Upper lobe of left lung (tissue), 6 donors: ENCODE data around the gene PRR14. TPM values are rescaled to one million over a fixed set of nuclear protein-coding genes. Genes with fewer than 3 reads are reported as not detected.

Experiments
- ATAC-seq, 2 donors: fragments of 200-7000 bp; cut with Tn5 transposase; one replicate each; pipeline ENCODE4 v1.9.1; 2022; ENCODE audit warnings: mild to moderate bottlenecking in 2 of 2, moderate library complexity in 2 of 2; ENCODE audit not compliant: low FRiP score in 2 of 2
- DNase-seq, 2 donors: peaks; one replicate each; pipeline ENCODE4 v3.0.0-alpha.2; 2019 to 2020
- H3K27ac ChIP-seq, 4 donors: fragments of 200-600 bp; sonication (generic); one replicate each; pipeline ENCODE4 v1.5.1; 2016 to 2019
- H3K27me3 ChIP-seq, 4 donors: fragments of 200-600 bp; sonication (generic); one replicate each; pipeline ENCODE4 v1.5.1; 2017 to 2019
- H3K36me3 ChIP-seq, 4 donors: fragments of 200-600 bp; sonication (generic); one replicate each; pipeline ENCODE4 v1.5.1; 2016 to 2019
- H3K4me1 ChIP-seq, 4 donors: fragments of 200-600 bp; sonication (generic); one replicate each; pipeline ENCODE4 v1.5.1; 2018 to 2019
- H3K4me3 ChIP-seq, 4 donors: fragments of 200-600 bp; sonication (generic); one replicate each; pipeline ENCODE4 v1.5.1; 2017 to 2019; ENCODE audit warnings: mild to moderate bottlenecking in 2 of 4, moderate library complexity in 1 of 4
- H3K9me3 ChIP-seq, 4 donors: fragments of 200-600 bp; sonication (generic); one replicate each; pipeline ENCODE4 v1.5.1; 2018 to 2019
- EP300 ChIP-seq, 4 donors: sonication (generic); formaldehyde crosslinking; IDR thresholded peaks; one replicate each; pipeline ENCODE4 v1.5.1; 2017; ENCODE audit warnings: antibody characterized with exemption in 4 of 4, control low read depth in 2 of 4
- POLR2A ChIP-seq, 4 donors: fragments of 450-650 bp; IDR thresholded peaks; one replicate each; pipeline ENCODE4 v1.5.1; 2016 to 2017; ENCODE audit warnings: antibody characterized with exemption in 4 of 4, mild to moderate bottlenecking in 2 of 4
- POLR2AphosphoS5 ChIP-seq, 2 donors: sonication (generic); formaldehyde crosslinking; IDR thresholded peaks; one replicate each; pipeline ENCODE4 v1.5.1; 2017; ENCODE audit warnings: antibody characterized with exemption in 2 of 2
- WGBS, 2 donors: methylation state at CpG; one replicate each; pipeline ENCODE4 v1.1.5; 2017 to 2018; 5-methylcytosine and 5-hydroxymethylcytosine counted together
- total RNA-seq, 6 donors: library from RNA; depleted of rRNA in 4 of 6; stranded (reverse); fragments of >200 nt in 4 of 6; gene quantifications; one replicate each; pipeline versions ENCODE4 v1.1.0 to v1.2.1, GENCODE V29; 2016 to 2021
- TF ChIP-seq, protein P1 (sequence below), 6 experiments: fragments of 450-650 bp in 4 of 6; fragments of 200-600 bp in 2 of 6; sonication (generic) in 2 of 6; IDR thresholded peaks; one replicate each; pipeline ENCODE4 v1.5.1; 2016 to 2019; ENCODE audit warnings: antibody characterized with exemption in 6 of 6
- donor health status: DM: no; HTN: no; CAD: no; lungs with moderate emphysema.
- donor health status: DM: no; HTN: yes; CAD: no; lungs with severe emphysema.

PRR14 gene
- total RNA-seq, 6 donors from 2014 or later, result 34.5 to 160 (median 54.9) TPM

DNA sequence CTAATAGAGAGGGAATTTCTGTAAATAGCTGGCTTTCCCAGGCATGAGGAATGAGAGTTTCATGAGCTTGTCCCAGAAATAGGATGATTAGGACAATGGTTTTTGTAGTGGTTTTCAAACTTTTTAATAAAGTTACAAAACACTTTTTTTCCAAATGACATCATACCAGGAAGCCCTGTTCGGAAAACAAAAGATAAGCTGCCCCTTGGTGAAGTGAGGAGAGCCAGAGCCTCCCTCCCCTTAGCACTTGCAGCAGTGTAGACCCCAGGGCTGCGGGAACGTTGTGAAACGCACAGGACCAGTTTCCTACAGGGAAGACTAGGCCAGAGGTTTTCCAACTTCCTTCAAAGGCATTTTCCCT lies 15.1 kb downstream of the PRR14 start:
- TF ChIP-seq EP300 (IDR thresholded peaks at IDR 0.05) (no peak), POLR2AphosphoS5 (IDR thresholded peaks at IDR 0.05) (no peak), POLR2A (IDR thresholded peaks at IDR 0.05) (no peak)
- TF ChIP-seq, protein P1, sequence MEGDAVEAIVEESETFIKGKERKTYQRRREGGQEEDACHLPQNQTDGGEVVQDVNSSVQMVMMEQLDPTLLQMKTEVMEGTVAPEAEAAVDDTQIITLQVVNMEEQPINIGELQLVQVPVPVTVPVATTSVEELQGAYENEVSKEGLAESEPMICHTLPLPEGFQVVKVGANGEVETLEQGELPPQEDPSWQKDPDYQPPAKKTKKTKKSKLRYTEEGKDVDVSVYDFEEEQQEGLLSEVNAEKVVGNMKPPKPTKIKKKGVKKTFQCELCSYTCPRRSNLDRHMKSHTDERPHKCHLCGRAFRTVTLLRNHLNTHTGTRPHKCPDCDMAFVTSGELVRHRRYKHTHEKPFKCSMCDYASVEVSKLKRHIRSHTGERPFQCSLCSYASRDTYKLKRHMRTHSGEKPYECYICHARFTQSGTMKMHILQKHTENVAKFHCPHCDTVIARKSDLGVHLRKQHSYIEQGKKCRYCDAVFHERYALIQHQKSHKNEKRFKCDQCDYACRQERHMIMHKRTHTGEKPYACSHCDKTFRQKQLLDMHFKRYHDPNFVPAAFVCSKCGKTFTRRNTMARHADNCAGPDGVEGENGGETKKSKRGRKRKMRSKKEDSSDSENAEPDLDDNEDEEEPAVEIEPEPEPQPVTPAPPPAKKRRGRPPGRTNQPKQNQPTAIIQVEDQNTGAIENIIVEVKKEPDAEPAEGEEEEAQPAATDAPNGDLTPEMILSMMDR (IDR thresholded peaks at IDR 0.05), result no peak
- no peak for DNase-seq
- H3K27me3 ChIP-seq, result no peaks in the 10 kb centered on the region
- no peak overlapping the region for H3K4me3 ChIP-seq
- peaks cover 15 to 36% (median 16%) of the 10 kb centered on the region in 4 donors for H3K4me1 ChIP-seq
- H3K36me3 ChIP-seq, result peaks cover 65 to 99% (median 94%) of the 10 kb centered on the region in 4 donors
- H3K9me3 ChIP-seq, result no peaks in the 10 kb centered on the region
- no peak overlapping the region for H3K27ac ChIP-seq
- no peak for ATAC-seq
- WGBS, 2 donors, result 79 to 82% methylated on average over 4 of the region's 4 CpGs

GRCh38 chr16:30666681-30667080 lies 15.9 kb downstream of the PRR14 start:
- H3K27me3 ChIP-seq, result no peaks in the 10 kb centered on the region
- DNase-seq, result no peak
- no peak for ATAC-seq
- peaks cover 65 to 93% (median 92%) of the 10 kb centered on the region in 4 donors for H3K36me3 ChIP-seq
- WGBS, 2 donors, result 69 to 84% methylated on average over 7 of the region's 7 CpGs
- no peak overlapping the region for H3K27ac ChIP-seq
- no peaks in the 10 kb centered on the region for H3K9me3 ChIP-seq
- TF ChIP-seq POLR2AphosphoS5 (IDR thresholded peaks at IDR 0.05), result no peak
- no peak for TF ChIP-seq EP300 (IDR thresholded peaks at IDR 0.05)
- H3K4me1 ChIP-seq, result peaks cover 6 to 27% (median 8%) of the 10 kb centered on the region in 4 donors
- H3K4me3 ChIP-seq, result no peak overlapping the region

GRCh38 chr16:30667361-30667905 lies 16.7 kb downstream of the PRR14 start:
- no peak for TF ChIP-seq POLR2A (IDR thresholded peaks at IDR 0.05)
- no peak for TF ChIP-seq EP300 (IDR thresholded peaks at IDR 0.05)
- TF ChIP-seq, protein P1 (IDR thresholded peaks at IDR 0.05), result no peak
- TF ChIP-seq POLR2AphosphoS5 (IDR thresholded peaks at IDR 0.05), result no peak
- 93 to 95% methylated on average over 7 to 11 of the region's 11 CpGs for WGBS, 2 donors
- H3K27ac ChIP-seq, result no peak overlapping the region
- no peak for ATAC-seq
- H3K4me3 ChIP-seq, result no peak overlapping the region
- no peak for DNase-seq
- H3K36me3 ChIP-seq, result peaks cover 60 to 86% (median 84%) of the 10 kb centered on the region in 4 donors
- no peaks in the 10 kb centered on the region for H3K27me3 ChIP-seq
- peaks cover 2 to 19% (median 4%) of the 10 kb centered on the region in 4 donors for H3K4me1 ChIP-seq
- no peaks in the 10 kb centered on the region for H3K9me3 ChIP-seq

GRCh38 chr16:30668393-30668792 lies 17.6 kb downstream of the PRR14 start:
- peaks cover 55 to 76% (median 75%) of the 10 kb centered on the region in 4 donors for H3K36me3 ChIP-seq
- H3K27ac ChIP-seq, result no peak overlapping the region
- H3K9me3 ChIP-seq, result no peaks in the 10 kb centered on the region
- 89 to 91% methylated on average over 7 to 10 of the region's 12 CpGs for WGBS, 2 donors
- no peak for DNase-seq
- no peak for ATAC-seq
- TF ChIP-seq POLR2AphosphoS5 (IDR thresholded peaks at IDR 0.05) (no peak), POLR2A (IDR thresholded peaks at IDR 0.05) (no peak), EP300 (IDR thresholded peaks at IDR 0.05) (no peak)
- TF ChIP-seq, protein P1 (IDR thresholded peaks at IDR 0.05), result no peak
- no peak overlapping the region for H3K4me3 ChIP-seq
- no peaks in the 10 kb centered on the region for H3K27me3 ChIP-seq
- peaks cover 0 to 10% (median 1%) of the 10 kb centered on the region in 4 donors for H3K4me1 ChIP-seq

- H3K36me3 ChIP-seq, result peaks cover 51 to 68% (median 66%) of the 10 kb centered on the region in 4 donors
- no peak overlapping the region for H3K4me3 ChIP-seq
- WGBS, 2 donors, result 95% methylated on average over 10 to 41 of the region's 41 CpGs
- ATAC-seq (peak in 1 of 2 donors; percentile 5), DNase-seq (peak in 1 of 2 donors; percentile 81)
- no peaks in the 10 kb centered on the region for H3K9me3 ChIP-seq
- H3K4me1 ChIP-seq, result peaks cover 0 to 2% (median 0%) of the 10 kb centered on the region in 4 donors
- no peak overlapping the region for H3K27ac ChIP-seq
- H3K27me3 ChIP-seq, result no peaks in the 10 kb centered on the region
- TF ChIP-seq POLR2AphosphoS5 (IDR thresholded peaks at IDR 0.05) (no peak), EP300 (IDR thresholded peaks at IDR 0.05) (no peak), POLR2A (IDR thresholded peaks at IDR 0.05) (no peak)
- TF ChIP-seq, protein P1 (IDR thresholded peaks at IDR 0.05), result no peak
Measured at GRCh38 chr16:30669026-30669902, 18.5 kb downstream of the PRR14 start.
